ENCODE data around the gene RBM6. TPM values are rescaled to one million over a fixed set of nuclear protein-coding genes. Genes with fewer than 3 reads are reported as not detected.

RBM6 gene
- total RNA-seq, 1 experiment from 2014 or later, result 58.3 TPM

DNA sequence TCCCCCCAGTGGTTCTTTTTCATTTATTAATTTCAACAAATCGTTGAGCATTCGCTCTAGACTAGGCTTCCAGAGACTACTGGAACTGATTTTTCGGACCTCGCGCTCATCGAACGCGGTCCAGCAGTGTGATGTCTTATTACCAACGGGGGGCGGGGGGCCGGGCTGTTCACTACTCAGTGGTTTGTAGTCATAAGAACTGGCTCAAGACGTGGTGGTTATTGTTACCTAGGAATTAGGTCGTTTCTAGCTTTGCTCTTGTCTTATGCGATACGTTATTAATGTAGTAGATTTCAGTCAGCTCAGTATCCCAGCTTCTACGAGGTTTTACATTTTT is 149.6 kb downstream of the RBM6 start:
- H3K9ac ChIP-seq (ENCODE audit: low read length), result peak overlapping the region; percentile 96
- H4K20me1 ChIP-seq (ENCODE audit: insufficient read depth), result no peaks in the 10 kb centered on the region
- peaks cover 52% of the 10 kb centered on the region for H3K79me2 ChIP-seq (ENCODE audit: insufficient read depth, low read length)
- BruUV-seq (replicated peaks), result no TSS peak
- intact Hi-C loops (cut with micrococcal nuclease), result no loop called here
- H3K9me2 ChIP-seq (ENCODE audit: insufficient read depth), result no peaks in the 10 kb centered on the region
- H3K4me1 ChIP-seq (ENCODE audit: control insufficient read depth in 1 of 2, insufficient read depth in 2 of 2, low read length in 2 of 2), result peaks cover 6 to 15% of the 10 kb centered on the region in 2 experiments
- no peaks in the 10 kb centered on the region for H3K9me3 ChIP-seq (ENCODE audit: control insufficient read depth in 1 of 2, insufficient read depth in 1 of 2, low read depth in 1 of 2, low read length in 2 of 2)
- peak overlapping the region; percentile 92 to 99 for H3K4me3 ChIP-seq (replicated peaks in 1 of 2; ENCODE audit: low read depth in 1 of 2, low read length in 2 of 2)
- peak overlapping the region; percentile 79 for H3K4me2 ChIP-seq (ENCODE audit: low read length)
- H3K27me3 ChIP-seq (ENCODE audit: insufficient read depth, low read length), result no peaks in the 10 kb centered on the region
- no peak for TF ChIP-seq CBX3 (IDR thresholded peaks at IDR 0.05; ENCODE audit: low read depth)
- no peak for TF ChIP-seq ZNF274 (IDR thresholded peaks at IDR 0.05; ENCODE audit: low read depth, low read length)
- TF ChIP-seq ZFX (IDR thresholded peaks at IDR 0.05), result no peak
- no peak for TF ChIP-seq SP1 (IDR thresholded peaks at IDR 0.05; ENCODE audit: low read depth)
- TF ChIP-seq EZH2 (IDR thresholded peaks at IDR 0.05), result no peak
- TF ChIP-seq POLR2A (IDR thresholded peaks at IDR 0.05; ENCODE audit: borderline replicate concordance, extremely low read depth, insufficient read depth, insufficient read length), result no peak
- TF ChIP-seq TCF7L2 (IDR thresholded peaks at IDR 0.05; ENCODE audit: borderline replicate concordance, extremely low read depth, insufficient read depth, insufficient read length), result no peak
- TF ChIP-seq, protein P1, sequence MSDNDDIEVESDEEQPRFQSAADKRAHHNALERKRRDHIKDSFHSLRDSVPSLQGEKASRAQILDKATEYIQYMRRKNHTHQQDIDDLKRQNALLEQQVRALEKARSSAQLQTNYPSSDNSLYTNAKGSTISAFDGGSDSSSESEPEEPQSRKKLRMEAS (IDR thresholded peaks at IDR 0.05), result no peak
- no peak for TF ChIP-seq CEBPB (IDR thresholded peaks at IDR 0.05; ENCODE audit: low read depth)
- TF ChIP-seq RAD21 (IDR thresholded peaks at IDR 0.05; ENCODE audit: low read depth), result no peak
- TF ChIP-seq YY1 (IDR thresholded peaks at IDR 0.05; ENCODE audit: extremely low read depth, insufficient replicate concordance, low read depth, low read length), result no peak
- TF ChIP-seq SRF (IDR thresholded peaks at IDR 0.05; ENCODE audit: low read depth), result no peak
- no peak for TF ChIP-seq JUND (IDR thresholded peaks at IDR 0.05)
- TF ChIP-seq, protein P2, sequence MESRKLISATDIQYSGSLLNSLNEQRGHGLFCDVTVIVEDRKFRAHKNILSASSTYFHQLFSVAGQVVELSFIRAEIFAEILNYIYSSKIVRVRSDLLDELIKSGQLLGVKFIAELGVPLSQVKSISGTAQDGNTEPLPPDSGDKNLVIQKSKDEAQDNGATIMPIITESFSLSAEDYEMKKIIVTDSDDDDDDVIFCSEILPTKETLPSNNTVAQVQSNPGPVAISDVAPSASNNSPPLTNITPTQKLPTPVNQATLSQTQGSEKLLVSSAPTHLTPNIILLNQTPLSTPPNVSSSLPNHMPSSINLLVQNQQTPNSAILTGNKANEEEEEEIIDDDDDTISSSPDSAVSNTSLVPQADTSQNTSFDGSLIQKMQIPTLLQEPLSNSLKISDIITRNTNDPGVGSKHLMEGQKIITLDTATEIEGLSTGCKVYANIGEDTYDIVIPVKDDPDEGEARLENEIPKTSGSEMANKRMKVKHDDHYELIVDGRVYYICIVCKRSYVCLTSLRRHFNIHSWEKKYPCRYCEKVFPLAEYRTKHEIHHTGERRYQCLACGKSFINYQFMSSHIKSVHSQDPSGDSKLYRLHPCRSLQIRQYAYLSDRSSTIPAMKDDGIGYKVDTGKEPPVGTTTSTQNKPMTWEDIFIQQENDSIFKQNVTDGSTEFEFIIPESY (IDR thresholded peaks at IDR 0.05; ENCODE audit: extremely low read depth, insufficient replicate concordance, low read length), result no peak
- no peak for TF ChIP-seq ELF1 (IDR thresholded peaks at IDR 0.05; ENCODE audit: borderline replicate concordance, low read depth)
- no peak for TF ChIP-seq EZH2phosphoT487 (IDR thresholded peaks at IDR 0.05; ENCODE audit: borderline replicate concordance)
- no peak for TF ChIP-seq ATF3 (IDR thresholded peaks at IDR 0.05)
- peaks cover 32 to 36% of the 10 kb centered on the region in 2 experiments for H3K36me3 ChIP-seq (ENCODE audit: control insufficient read depth in 1 of 2, insufficient read depth in 2 of 2, low read length in 2 of 2)
- RAD21 ChIA-PET (ENCODE audit: low non-redundant PET in 1 of 2, low total read pairs in 2 of 2, uncharacterized antibody in 2 of 2, unreplicated experiment in 2 of 2), result no interaction called here
- no peak overlapping the region for H2AFZ ChIP-seq (ENCODE audit: low read depth, low read length, poor library complexity, severe bottlenecking)
- CTCF ChIA-PET, result no interaction called here
- ATAC-seq (no peak), DNase-seq (ENCODE audit: low read depth, low spot score) (no peak)
- POLR2A ChIA-PET, result no interaction called here
- H3K27ac ChIP-seq (ENCODE audit: low read depth, low read length), result peak overlapping the region; percentile 86
